Measurements from ENCODE around the gene LRRC2. TPM values are rescaled to one million over a fixed set of nuclear protein-coding genes. Genes with fewer than 3 reads are reported as not detected.
"Not testable (repeated sequence)": the region's sequence is repeated elsewhere in the genome, so short reads cannot be mapped to it uniquely, and the experiment has no call there.

The LRRC2 gene
- total and polyA plus RNA-seq, 4 donors, result 0.09 to 3.1 (median 0.73) TPM

DNA sequence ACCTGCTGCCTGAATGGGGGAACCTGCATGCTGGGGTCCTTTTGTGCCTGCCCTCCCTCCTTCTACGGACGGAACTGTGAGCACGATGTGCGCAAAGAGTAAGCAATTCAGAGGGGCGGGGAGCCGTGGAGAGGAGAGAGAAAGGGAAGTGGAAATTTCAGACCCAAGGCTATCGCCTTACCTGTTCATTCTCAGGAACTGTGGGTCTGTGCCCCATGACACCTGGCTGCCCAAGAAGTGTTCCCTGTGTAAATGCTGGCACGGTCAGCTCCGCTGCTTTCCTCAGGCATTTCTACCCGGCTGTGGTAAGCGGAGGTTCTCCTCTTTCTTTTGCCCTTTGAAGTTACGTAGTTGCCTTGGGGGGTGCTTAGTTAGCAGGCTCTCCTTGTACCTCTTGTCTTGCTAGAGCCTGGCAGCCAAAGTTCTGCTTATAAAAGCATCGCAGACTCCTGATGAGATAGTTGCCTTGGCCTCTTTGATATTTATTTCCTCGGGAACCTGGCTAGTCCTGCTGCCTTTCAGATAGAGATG is 13.7 kb upstream of the LRRC2 start:
- WGBS, 2 donors, result 66 to 71% methylated on average over 13 to 14 of the region's 14 CpGs
- H3K4me1 ChIP-seq (ENCODE audit: control insufficient read depth in 5 of 5, insufficient read depth in 5 of 5, low read length in 5 of 5), result peaks cover 0 to 11% (median 1%) of the 10 kb centered on the region in 5 donors
- peaks cover 0 to 36% (median 28%) of the 10 kb centered on the region in 3 donors for H3K27me3 ChIP-seq (ENCODE audit: control insufficient read depth in 3 of 3, insufficient read depth in 3 of 3, low read length in 2 of 3)
- no peak for TF ChIP-seq CTCF (IDR thresholded peaks at IDR 0.05; ENCODE audit: control extremely low read depth, extremely low read depth)
- no peaks in the 10 kb centered on the region for H3K9me3 ChIP-seq (ENCODE audit: control insufficient read depth in 4 of 4, insufficient read depth in 3 of 4, low read length in 3 of 4)
- H3K4me3 ChIP-seq, result no peak overlapping the region
- DNase-seq (peak in 1 of 3 donors; percentile 10), ATAC-seq (ENCODE audit: insufficient read depth, low FRiP score) (no peak)
- H3K9ac ChIP-seq (ENCODE audit: insufficient read depth in 1 of 2, low read length in 2 of 2), result no peak overlapping the region
- H3K36me3 ChIP-seq (ENCODE audit: control insufficient read depth in 4 of 4, insufficient read depth in 4 of 4, low read length in 4 of 4), result no peaks in the 10 kb centered on the region
- H3K27ac ChIP-seq (ENCODE audit: low read depth in 1 of 2, low read length in 1 of 2), result no peak overlapping the region

- no peak for ATAC-seq (ENCODE audit: insufficient read depth, low FRiP score)
- peaks cover 0 to 12% (median 2%) of the 10 kb centered on the region in 5 donors for H3K4me1 ChIP-seq (ENCODE audit: control insufficient read depth in 5 of 5, insufficient read depth in 5 of 5, low read length in 5 of 5)
- WGBS, 2 donors, result 59 to 76% methylated on average over 10 of the region's 10 CpGs
- DNase-seq, result peak in 1 of 3 donors; percentile 49
- H3K27ac ChIP-seq (ENCODE audit: low read depth in 1 of 2, low read length in 1 of 2), result no peak overlapping the region
- peaks cover 0 to 36% (median 28%) of the 10 kb centered on the region in 3 donors for H3K27me3 ChIP-seq (ENCODE audit: control insufficient read depth in 3 of 3, insufficient read depth in 3 of 3, low read length in 2 of 3)
- no peaks in the 10 kb centered on the region for H3K9me3 ChIP-seq (ENCODE audit: control insufficient read depth in 4 of 4, insufficient read depth in 3 of 4, low read length in 3 of 4)
- H3K4me3 ChIP-seq, result no peak overlapping the region
- no peak overlapping the region for H3K9ac ChIP-seq (ENCODE audit: insufficient read depth in 1 of 2, low read length in 2 of 2)
- H3K36me3 ChIP-seq (ENCODE audit: control insufficient read depth in 4 of 4, insufficient read depth in 4 of 4, low read length in 4 of 4), result no peaks in the 10 kb centered on the region
- no peak for TF ChIP-seq CTCF (IDR thresholded peaks at IDR 0.05; ENCODE audit: control extremely low read depth, extremely low read depth)
Observed at GRCh38 chr3:46578973-46579755, 13.1 kb upstream of the LRRC2 start.

DNA sequence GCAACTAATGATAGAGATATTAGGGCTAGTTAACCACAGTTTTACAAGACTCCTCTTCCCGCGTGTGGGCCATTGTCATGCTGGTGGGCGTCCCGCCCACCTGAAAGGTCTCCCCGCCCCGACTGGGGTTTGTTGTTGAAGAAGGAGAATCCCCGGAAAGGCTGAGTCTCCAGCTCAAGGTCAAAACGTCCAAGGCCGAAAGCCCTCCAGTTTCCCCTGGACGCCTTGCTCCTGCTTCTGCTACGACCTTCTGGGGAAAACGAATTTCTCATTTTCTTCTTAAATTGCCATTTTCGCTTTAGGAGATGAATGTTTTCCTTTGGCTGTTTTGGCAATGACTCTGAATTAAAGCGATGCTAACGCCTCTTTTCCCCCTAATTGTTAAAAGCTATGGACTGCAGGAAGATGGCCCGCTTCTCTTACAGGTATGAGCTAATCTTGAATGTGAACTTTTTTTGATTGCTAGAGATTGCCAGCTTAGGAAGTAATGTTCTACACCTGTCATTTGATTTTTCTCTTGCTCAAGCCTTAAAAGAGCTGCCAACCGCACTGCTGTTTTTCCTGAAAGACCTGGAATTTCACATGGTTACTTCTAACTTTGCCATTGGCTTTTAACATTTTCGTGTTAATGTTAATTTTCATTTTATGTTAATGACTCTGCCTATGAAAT is 11.6 kb upstream of the LRRC2 start:
- Histone ChIP-seq H3K27me3 (ENCODE audit: control insufficient read depth in 3 of 3, insufficient read depth in 3 of 3, low read length in 2 of 3) (peaks cover 0 to 36% (median 29%) of the 10 kb centered on the region in 3 donors), H3K4me1 (ENCODE audit: control insufficient read depth in 5 of 5, insufficient read depth in 5 of 5, low read length in 5 of 5) (peaks cover 0 to 15% (median 2%) of the 10 kb centered on the region in 5 donors)
- not testable (repeated sequence) for H3K27ac ChIP-seq (ENCODE audit: low read depth in 1 of 2, low read length in 1 of 2); H3K9me3 ChIP-seq (ENCODE audit: control insufficient read depth in 4 of 4, insufficient read depth in 3 of 4, low read length in 3 of 4); H3K36me3 ChIP-seq (ENCODE audit: control insufficient read depth in 4 of 4, insufficient read depth in 4 of 4, low read length in 4 of 4); H3K9ac ChIP-seq (ENCODE audit: insufficient read depth in 1 of 2, low read length in 2 of 2); DNase-seq; H3K4me3 ChIP-seq; ATAC-seq (ENCODE audit: insufficient read depth, low FRiP score)
- 68 to 76% methylated on average over 18 of the region's 18 CpGs for WGBS, 2 donors

DNA sequence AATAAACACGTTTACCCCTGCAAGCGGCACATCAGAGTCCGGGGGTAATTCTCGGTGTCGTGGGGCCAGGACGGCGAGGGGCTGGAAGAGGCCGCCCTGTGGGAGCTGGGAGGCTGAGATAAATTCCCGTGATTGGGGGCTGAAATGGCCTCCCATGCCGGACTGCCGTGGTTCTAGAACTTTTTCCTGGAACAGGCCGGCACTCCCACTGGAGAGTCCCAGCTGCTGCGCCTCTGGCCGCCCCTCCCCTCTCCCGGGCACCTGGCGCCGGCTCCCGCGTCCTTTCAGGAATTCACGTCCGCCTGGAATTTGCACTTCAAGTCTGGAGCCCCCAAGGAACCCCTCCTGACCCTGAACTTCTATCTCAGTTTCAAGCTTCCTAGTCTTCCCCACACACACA is 10.8 kb upstream of the LRRC2 start:
- no peak for ATAC-seq (ENCODE audit: insufficient read depth, low FRiP score)
- no peak for TF ChIP-seq CTCF (IDR thresholded peaks at IDR 0.05; ENCODE audit: control extremely low read depth, extremely low read depth)
- DNase-seq, result peak in 2 of 3 donors; percentile 37 to 43
- peaks cover 0 to 15% (median 2%) of the 10 kb centered on the region in 5 donors for H3K4me1 ChIP-seq (ENCODE audit: control insufficient read depth in 5 of 5, insufficient read depth in 5 of 5, low read length in 5 of 5)
- 25 to 29% methylated on average over 21 of the region's 21 CpGs for WGBS, 2 donors
- H3K9ac ChIP-seq (ENCODE audit: insufficient read depth in 1 of 2, low read length in 2 of 2), result no peak overlapping the region
- H3K4me3 ChIP-seq, result no peak overlapping the region
- H3K27ac ChIP-seq (ENCODE audit: low read depth in 1 of 2, low read length in 1 of 2), result no peak overlapping the region
- peaks cover 0 to 36% (median 31%) of the 10 kb centered on the region in 3 donors for H3K27me3 ChIP-seq (ENCODE audit: control insufficient read depth in 3 of 3, insufficient read depth in 3 of 3, low read length in 2 of 3)
- no peaks in the 10 kb centered on the region for H3K9me3 ChIP-seq (ENCODE audit: control insufficient read depth in 4 of 4, insufficient read depth in 3 of 4, low read length in 3 of 4)
- H3K36me3 ChIP-seq (ENCODE audit: control insufficient read depth in 4 of 4, insufficient read depth in 4 of 4, low read length in 4 of 4), result no peaks in the 10 kb centered on the region

Data from lung (tissue), 12 donors.